Kidney (tissue), 14 donors: ENCODE measurements around the gene FKBP8. TPM values are rescaled to one million over a fixed set of nuclear protein-coding genes. Genes with fewer than 3 reads are reported as not detected.

Source experiments
- DNase-seq, 5 donors: peaks; one replicate each; pipeline ENCODE4 v3.0.0-alpha.2; 2013 to 2020
- FAIRE-seq: peaks from 2 replicates; lab custom pipeline; 2012; peaks lifted over from hg19 to GRCh38; lab: Jason Lieb, UNC
- H3K27ac ChIP-seq, 2 donors: one replicate each; pipeline ENCODE4 v1.7.0; 2013; ENCODE audit warnings: low read depth in 2 of 2, low read length in 2 of 2, inconsistent platforms in 1 of 2
- H3K27me3 ChIP-seq: one replicate; pipeline ENCODE4 v1.7.1; 2013; ENCODE audit warnings: low read length, inconsistent platforms; ENCODE audit not compliant: control insufficient read depth, insufficient read depth
- H3K36me3 ChIP-seq, 3 donors: one replicate each; pipeline versions ENCODE4 v1.7.0 to v1.7.1; 2013; ENCODE audit warnings: low read length in 3 of 3, control low read depth in 1 of 3, inconsistent platforms in 1 of 3; ENCODE audit not compliant: insufficient read depth in 3 of 3, control insufficient read depth in 2 of 3
- H3K4me1 ChIP-seq, 3 donors: one replicate each; pipeline versions ENCODE4 v1.7.0 to v1.7.1; 2013; ENCODE audit warnings: low read length in 3 of 3, inconsistent platforms in 1 of 3, low read depth in 1 of 3; ENCODE audit not compliant: control insufficient read depth in 2 of 3, insufficient read depth in 2 of 3
- H3K4me3 ChIP-seq, 3 donors: one replicate each; pipeline versions ENCODE4 v1.7.0 to v1.8.1; 2013; ENCODE audit warnings: low read length in 3 of 3, control low read depth in 1 of 3, inconsistent platforms in 1 of 3
- H3K9ac ChIP-seq, 3 donors: one replicate each; pipeline versions ENCODE4 v1.7.0 to v1.7.1; 2013; ENCODE audit warnings: low read length in 3 of 3, control low read depth in 1 of 3, inconsistent platforms in 1 of 3
- H3K9me3 ChIP-seq, 3 donors: one replicate each; pipeline versions ENCODE4 v1.7.0 to v1.7.1; 2013; ENCODE audit warnings: low read length in 3 of 3, control low read depth in 1 of 3, inconsistent platforms in 1 of 3; ENCODE audit not compliant: control insufficient read depth in 2 of 3, insufficient read depth in 1 of 3
- CTCF ChIP-seq: IDR thresholded peaks from 3 replicates; pipeline ENCODE4 v1.5.1; 2012; ENCODE audit warnings: mild to moderate bottlenecking, moderate library complexity, borderline replicate concordance; ENCODE audit not compliant: insufficient read depth; ENCODE audit errors: extremely low read depth
- intact Hi-C: fragments of 100-400 bp; cut with DNase I; formaldehyde crosslinking; loops from one replicate; pipeline ENCODE4 v1.11.1; 2022
- polyA plus RNA-seq: library from polyadenylated mRNA; stranded (reverse); fragments of 350-450 nt; fragmentation: Illumina TruSeq; extraction: RNeasy Lipid Tissue Mini Kit (QIAGEN cat#74804); gene quantifications from one replicate; pipeline ENCODE4 v1.2.3, GENCODE V29; 2014; ENCODE audit warnings: low read depth, low replicate concordance; ENCODE audit not compliant: insufficient read depth
- total RNA-seq: library from RNA; stranded (reverse); fragmentation: NEBNext Ultra II Directional; extraction: Animal tissue kit (Norgen Biotek cat#: 25700); gene quantifications from one replicate; pipeline ENCODE4 v1.2.1, GENCODE V29; 2021
- donor health status: control.
- donor health status: control.
- donor health status: control.
- donor health status: control.
- donor health status: control.
- donor health status: DM: yes; HTN: yes; CAD: no.
- donor health status: Normal renal cell carcinoma (clear cell type).

Gene FKBP8
- total and polyA plus RNA-seq, 2 donors from 2014 or later = 207 to 314 TPM

DNA sequence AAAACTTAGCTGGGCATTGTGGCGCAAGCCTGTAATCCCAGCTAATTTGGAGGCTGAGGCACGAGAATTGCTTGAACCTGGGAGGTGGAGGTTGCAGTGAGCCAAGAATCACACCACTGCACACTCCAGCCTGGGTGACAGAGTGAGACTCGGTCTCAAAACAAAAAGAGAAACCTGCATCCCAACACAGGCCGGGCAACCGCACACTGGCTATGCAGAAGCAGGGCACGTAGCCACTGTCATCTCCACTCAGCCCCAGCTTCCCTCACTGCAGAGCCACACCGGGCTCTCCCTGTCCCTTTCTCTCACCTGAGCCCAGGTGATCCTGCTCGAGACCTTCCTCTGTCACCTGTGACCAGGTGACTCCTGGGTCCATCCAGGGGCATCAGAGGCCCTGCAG lies 33.2 kb downstream of the FKBP8 start:
- H3K4me1 ChIP-seq = peaks cover 0 to 65% (median 47%) of the 10 kb centered on the region in 3 donors
- H3K27ac ChIP-seq = no peak overlapping the region
- H3K4me3 ChIP-seq = no peak overlapping the region
- DNase-seq = no peak
- H3K36me3 ChIP-seq = no peaks in the 10 kb centered on the region
- TF ChIP-seq CTCF = no peak
- peak overlapping the region in 1 of 3 donors; percentile 22 for H3K9ac ChIP-seq
- no peaks in the 10 kb centered on the region for H3K9me3 ChIP-seq
- intact Hi-C loops = no loop called here
- H3K27me3 ChIP-seq = no peaks in the 10 kb centered on the region
- FAIRE-seq = no peak

DNA sequence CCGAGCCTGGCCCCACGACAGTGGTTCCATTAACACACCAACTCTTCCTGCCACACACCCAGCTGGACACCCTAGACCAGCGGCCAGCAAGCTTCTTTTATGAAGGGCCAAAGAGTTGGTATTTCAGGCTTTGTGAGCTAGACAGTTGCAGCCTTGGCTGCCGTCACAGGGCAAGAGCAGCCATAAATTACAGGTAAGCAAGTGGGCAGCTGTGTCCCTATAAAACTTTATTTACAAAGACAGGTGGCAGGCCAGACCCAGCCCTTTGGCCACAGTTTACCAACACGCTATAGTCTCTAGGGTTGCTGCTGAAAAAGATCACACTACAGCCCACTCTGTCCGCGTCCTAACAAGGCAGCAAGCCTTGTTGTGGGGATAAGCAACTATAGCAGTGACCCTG lies 34.8 kb downstream of the FKBP8 start:
- Histone ChIP-seq H3K9ac (peak overlapping the region in 1 of 3 donors; percentile 41), H3K9me3 (no peaks in the 10 kb centered on the region), H3K4me3 (no peak overlapping the region), H3K27ac (peak overlapping the region; percentile 66 to 77), H3K36me3 (no peaks in the 10 kb centered on the region), H3K27me3 (no peaks in the 10 kb centered on the region), H3K4me1 (peaks cover 0 to 73% (median 55%) of the 10 kb centered on the region in 3 donors)
- no peak for DNase-seq
- TF ChIP-seq CTCF = no peak
- intact Hi-C loops = no loop called here
- no peak for FAIRE-seq

GRCh38 chr19:18507727-18508440 lies 35.5 kb downstream of the FKBP8 start:
- H3K9me3 ChIP-seq = no peaks in the 10 kb centered on the region
- H3K27ac ChIP-seq = peak overlapping the region; percentile 66 to 71
- H3K27me3 ChIP-seq = no peaks in the 10 kb centered on the region
- FAIRE-seq (no peak), DNase-seq (peak in 1 of 5 donors; percentile 79)
- peaks cover 0 to 75% (median 62%) of the 10 kb centered on the region in 3 donors for H3K4me1 ChIP-seq
- H3K36me3 ChIP-seq = no peaks in the 10 kb centered on the region
- intact Hi-C loops = no loop called here
- no peak for TF ChIP-seq CTCF
- H3K9ac ChIP-seq = peak overlapping the region in 1 of 3 donors; percentile 30
- peak overlapping the region in 1 of 3 donors; percentile 30 for H3K4me3 ChIP-seq
